ENCODE data around the gene TMEM273. TPM values are rescaled to one million over a fixed set of nuclear protein-coding genes. Genes with fewer than 3 reads are reported as not detected.

The TMEM273 gene
- total RNA-seq, 1 experiment from 2014 or later = not detected

DNA sequence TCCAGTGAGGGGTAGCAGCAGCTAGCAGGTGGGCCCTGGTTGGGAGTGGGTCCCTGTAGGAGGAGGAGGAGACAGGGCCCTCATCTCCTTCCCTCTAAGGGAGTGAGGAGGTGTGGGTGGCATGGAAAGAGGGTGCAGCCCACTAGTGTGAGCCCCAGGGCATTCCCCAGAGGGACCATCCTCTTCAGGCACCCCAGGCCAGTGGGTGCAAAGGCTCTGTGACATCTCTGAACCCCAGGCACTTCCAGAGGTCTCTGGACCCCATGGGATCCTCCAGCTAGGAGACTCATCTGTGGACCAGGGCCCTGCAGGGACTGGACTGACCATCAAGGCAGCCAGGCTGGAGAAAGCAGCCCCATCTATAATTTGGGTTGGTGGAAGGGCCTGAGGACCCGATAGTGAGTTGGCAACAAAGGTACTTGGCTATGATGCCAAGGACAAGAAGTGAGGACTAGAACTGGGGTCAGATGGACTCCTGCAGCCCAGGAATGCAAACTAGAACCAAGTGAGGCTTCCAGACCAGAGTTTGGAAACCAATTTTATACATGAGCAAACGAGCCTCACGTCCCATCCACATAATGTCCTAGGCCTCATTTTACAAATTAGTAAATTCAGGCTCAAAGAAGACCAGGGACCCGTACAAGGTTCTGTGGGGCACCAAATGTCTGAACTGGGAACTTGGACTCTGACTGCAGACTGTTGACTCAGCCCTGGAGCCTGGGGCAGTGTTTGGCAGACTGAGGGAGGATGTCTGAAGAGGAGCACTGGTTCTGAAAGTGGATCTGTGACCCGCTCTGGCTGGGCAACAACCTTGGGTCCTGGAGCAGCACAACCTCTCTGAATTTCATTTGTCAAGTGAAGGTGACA lies 71.4 kb downstream of the TMEM273 start:
- DNase-seq (ENCODE audit: low read depth) = no peak

DNA sequence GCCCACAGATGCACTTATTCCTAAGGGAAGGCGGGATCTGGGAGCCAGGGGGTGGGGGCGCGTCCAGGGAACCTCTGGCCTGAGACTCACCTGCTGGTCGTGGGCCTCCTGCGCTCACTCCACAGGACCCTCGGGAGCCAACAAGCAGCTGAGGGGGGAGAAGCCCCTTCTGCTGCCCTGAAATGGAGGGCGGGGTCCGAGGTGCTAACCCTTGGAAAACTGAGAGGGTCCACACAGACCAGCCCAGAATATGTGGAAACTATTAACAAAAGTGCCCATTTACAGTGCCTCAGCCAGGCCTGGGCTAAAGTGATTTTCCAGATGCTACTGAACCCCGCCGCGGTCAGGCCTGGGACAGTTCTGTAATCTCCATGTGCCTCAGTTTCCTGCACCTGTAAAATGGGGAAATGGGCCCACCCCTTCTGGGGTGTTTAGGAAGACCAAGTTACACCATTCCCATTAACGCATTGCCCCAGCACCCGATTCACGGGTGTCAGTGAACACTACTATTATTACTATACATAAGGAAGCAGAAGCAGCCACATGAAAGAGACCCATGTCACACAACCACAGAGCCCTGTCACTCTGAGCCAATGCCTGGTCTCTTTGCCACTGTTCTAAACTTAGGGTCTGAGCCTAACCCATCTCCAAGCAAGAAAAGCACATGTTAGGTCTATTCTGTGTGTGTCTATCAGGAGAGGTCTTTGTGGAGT lies 72.2 kb downstream of the TMEM273 start:
- no peak for DNase-seq (ENCODE audit: low read depth)

DNA sequence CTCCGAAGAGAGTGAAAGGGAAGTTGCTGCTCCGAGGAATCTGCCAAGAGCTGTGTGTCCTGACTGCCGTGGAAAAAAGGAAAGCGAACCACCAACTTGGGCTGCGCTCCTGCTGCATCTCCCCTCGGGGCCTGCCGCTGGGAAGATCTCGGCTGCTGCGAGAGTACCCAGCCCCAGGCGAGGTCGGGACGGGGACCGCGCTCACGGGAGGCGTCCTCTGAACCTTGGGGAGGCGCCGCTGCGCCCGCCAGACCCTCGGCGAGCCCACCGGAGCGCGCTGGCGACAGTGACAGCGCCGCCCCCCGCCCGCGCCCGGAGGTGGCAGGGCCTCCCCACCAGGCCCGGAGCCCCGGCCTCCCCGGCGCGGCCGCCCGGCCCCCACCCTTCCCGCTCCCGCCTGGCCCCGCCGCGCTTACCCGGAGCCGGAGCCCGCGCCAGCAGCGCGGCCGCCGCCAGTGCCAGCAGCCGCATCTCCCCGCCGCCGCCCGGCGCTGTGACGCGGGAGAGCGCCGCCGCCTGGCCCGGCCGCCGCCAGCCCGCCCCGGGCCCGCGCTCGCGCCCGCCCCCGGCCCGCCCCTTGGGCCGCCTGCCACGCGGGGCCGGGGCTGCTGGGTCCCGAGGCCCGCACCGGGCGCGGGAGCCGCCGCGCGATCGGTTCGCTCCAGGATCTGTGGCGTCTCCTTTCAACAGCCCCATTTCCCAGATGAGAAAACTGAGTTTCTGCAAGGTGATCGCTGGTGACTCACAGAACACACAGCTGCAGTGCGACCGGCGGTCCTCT lies 73.0 kb downstream of the TMEM273 start, which contains the start of gene VSTM4:
Gene VSTM4 (minus strand): TSS at position 508 of the 781 bp plus-strand sequence. CDS start 37 bp downstream, at position 471.
- no peak for DNase-seq (ENCODE audit: low read depth)

DNA sequence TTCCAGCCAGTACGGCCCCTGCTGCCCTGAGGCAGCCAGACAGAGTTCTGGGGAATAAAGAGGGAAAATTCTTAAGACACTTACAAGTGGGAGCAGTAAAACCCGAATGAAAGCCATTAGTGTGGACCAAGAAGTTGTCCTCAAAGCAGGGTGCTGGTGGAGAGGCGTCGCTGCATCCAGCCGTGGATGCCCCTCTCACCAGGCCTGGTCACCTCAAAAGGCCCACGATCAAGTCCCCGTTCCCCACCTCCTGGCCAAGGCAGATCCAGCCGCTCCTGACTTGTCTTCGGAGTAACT lies 73.5 kb downstream of the TMEM273 start:
- no peak for DNase-seq (ENCODE audit: low read depth)

DNA sequence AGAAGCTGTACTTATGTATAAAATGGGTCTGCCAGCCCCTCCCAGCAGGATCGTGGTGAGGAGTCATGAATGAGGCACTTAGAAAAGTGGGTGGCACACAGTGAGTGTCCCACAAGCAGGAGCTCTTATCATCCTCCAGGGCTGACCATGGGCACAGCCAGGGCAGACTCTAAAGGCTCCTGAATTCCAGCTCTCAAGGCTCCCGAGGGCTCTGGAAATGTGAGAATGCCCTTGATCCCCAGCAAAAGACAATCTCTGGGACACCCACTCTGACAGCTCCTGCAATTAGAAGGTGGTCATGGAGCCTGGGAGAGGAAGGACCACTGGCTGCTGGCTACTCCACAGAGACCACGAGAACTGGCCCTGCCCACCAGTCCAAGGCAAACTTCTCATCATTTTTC lies 74.5 kb downstream of the TMEM273 start:
- peak; percentile 5 for DNase-seq (ENCODE audit: low read depth)

DNA sequence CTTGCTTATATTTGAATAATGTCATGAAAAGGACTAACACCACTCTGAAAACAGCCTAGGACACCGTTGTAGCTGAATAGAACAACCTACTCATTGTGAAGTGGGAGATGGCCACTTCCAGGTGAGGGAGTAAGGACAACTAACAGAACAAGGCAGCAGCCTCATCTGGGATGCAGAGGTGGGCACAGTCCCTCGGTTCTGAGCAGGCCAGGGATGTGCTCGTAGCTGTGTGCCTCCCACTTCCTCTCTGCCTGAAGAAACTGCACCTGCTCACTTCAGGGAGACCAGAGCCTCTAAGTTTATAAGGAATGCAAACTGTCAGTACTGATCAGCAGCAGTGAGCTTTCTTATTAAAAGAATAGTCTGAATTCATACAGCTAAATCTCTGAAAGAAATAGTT lies 75.3 kb downstream of the TMEM273 start:
- DNase-seq (ENCODE audit: low read depth) = no peak

DNA sequence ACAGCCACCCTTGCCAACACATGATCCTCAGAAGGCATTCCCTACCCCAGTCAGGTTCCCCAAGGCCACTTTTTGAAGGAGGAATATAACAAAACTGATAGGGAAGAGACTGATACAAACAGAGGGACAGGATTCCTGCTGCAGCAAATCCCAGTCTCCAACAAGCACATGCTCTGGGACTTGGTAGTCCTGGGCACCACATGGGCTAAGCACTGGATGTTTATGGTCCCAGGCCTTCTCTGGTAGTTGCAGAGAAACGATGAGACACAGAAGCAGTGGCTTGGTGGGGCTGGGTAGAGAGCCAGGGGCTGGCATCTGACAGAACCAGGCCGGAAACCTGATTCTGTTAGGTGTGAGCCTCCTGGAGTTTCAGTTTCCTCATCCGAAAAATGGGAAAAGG lies 76.1 kb downstream of the TMEM273 start:
- no peak for DNase-seq (ENCODE audit: low read depth)

DNA sequence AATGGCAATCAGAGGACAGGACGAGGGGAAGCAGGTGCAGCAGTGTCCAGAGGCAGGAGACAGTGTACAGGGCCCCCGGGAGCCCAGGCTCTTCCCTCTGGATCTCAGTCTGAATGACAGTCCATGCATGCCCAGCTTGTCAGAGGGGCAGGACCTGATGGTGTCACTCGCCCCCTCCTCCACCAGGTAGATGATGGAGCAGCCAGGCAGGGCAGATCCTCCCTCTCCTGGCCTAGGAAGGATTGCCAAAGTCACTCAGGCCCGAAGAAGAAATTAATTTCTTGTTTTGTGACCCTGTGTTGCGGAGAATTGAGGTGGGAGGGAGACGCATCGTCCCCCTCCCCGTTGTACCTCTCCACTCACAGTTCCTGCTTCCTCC lies 76.9 kb downstream of the TMEM273 start:
- no peak for DNase-seq (ENCODE audit: low read depth)

DNA sequence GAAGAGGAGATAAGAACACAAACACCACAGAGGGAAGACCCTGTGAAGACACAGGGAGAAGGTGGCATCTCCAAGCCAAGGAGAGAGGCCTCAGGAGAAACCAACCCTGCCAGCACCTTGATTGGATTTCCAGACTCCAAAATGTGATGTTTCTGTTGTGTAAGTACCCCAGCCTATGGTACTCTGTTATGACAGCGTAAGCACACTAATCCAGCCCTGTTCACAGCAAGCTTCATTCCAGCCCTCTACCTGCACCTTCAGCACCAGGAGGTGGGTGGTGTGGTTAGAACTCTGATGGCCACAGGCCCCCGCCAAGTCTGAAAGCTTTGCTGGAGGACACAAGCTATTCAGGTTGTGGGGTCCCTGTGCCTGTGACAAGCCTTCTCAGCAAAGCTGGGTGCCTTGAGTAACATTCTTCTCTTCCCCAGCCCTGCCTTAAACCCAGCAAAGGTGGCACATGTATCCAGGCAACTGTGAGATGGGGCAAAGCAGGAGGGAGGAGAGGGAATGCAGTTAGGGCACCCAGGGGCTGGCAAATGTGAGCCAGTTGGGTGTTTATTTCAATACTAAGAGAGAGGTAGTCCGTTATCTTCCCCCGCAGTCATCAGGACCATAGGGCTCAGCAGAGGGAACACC lies 77.4 kb downstream of the TMEM273 start:
- no peak for DNase-seq (ENCODE audit: low read depth)

DNA sequence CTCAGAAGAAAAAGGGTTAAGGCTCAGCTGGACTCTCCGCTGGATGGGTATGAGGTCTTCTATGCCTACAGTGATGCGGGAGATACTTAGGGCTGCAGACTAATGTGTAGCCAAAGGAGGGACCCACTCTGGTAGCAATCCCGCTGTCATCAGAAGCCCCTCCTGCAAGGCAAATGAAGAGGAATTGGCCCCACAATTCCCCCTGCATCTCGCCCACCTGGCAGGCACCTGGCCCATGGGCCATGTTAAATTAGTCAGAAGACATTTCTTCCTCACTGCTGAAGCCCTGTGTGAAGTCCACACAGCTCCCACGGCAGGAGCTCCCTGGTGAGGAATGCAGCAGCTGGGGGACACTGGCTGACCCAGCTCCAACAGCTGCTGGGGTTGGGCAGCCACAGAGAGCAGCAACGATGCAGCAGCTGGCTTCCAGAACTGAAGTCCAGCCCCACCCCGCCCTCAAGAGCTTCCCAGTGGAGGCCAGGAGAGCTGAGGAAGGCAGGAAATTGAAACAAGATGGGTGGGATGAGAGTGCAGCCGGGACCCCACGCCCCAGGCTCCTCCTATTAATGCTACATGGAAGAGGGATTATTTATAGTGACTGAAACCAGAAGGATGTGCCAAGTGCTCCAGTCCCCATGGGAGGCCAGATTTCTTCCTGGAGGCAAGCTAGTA lies 78.4 kb downstream of the TMEM273 start:
- DNase-seq (ENCODE audit: low read depth) = no peak

DNA sequence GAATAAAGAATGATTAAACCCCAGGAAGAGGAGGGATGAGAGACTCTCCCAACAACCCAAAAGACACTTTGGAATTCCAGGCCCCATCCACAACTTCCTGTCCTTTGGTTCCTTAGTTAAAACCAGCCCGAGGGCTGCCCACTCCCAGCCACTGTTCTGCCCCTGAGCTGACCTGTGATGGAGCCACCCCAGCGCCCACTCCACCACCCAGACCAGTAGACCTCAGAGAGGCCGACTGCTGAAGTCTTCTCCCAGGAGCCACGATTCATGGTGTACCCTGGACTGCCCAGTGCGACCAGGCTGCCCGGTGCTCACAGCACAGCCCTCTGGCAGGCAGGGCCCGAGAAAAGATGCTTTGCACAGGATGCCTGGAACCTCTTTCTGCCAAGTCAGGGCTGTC lies 79.5 kb downstream of the TMEM273 start:
- no peak for DNase-seq (ENCODE audit: low read depth)

DNA sequence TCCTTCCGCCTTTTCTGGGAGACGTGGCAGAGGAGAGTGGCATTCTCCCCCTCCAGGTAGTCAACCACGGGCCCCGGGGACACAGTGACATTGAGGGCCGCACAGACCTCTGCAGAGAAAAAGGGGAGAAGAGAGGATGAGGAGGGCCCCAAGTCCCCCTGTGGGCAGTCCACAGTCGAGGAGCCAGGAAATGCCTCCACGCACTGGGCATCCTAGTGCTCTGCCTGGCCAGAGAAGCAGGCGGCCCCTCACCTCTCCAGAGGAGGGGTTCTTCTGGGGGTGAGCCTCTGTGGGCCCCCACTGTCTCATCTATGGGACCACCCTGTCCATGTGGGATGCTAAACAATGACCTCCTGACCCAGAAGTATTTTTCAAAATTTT lies 80.3 kb downstream of the TMEM273 start:
- DNase-seq (ENCODE audit: low read depth) = no peak

DNA sequence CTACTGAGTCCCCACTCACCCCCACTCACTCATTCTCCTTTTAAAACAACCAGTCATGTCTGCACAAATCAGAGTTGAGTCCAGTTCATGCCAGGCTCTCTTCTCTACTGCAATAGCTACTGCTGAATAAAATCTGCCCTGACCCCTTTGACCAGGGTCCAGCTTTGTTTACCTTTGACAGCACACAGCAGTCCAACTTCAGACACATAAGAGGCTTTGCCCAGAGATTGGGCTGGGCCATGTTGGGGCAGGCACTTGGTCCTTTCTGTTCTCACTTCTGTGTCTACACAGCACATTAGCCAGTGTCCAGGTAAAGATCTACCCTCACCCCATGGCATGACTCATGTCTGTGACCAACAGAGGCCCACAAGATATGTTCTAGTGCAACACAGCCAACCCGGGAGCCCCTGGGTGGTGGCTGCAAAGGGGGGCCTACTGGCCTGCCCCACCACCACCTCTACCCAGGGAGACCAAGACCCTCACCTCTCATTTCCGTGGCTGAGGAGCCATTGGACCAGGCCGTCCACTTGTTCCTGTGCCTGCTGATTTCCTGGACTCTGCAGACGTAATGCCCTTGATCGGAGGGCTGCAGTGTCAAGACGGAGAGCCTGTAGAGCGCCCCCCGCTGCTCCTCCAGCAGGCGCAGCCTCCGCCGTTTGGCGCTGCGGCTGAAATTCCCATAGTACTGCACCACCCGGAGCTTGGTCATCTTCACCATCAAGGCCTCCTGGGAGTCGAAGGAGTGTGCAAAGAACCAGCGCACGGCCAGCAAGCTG lies 80.9 kb downstream of the TMEM273 start:
- no peak for DNase-seq (ENCODE audit: low read depth)

DNA sequence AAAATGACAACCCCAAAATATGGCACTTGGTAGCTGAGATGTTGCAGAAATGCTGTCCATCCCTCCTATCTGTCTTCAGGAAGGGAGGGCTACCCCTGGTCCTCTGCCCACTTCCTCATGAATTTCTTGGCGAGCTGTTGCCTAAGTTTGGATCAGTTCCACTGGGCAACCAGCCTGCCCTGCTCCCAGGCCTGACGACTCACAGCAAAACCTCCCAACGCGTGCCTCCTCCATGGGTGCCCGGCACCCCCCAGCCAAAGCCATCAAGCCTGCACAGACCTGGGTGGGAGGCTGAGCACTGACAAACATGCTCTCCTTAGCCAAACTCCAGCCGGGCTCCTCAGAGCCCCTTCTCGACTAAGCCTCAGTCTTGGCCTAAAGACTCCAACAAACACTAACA lies 81.7 kb downstream of the TMEM273 start:
- no peak for DNase-seq (ENCODE audit: low read depth)

DNA sequence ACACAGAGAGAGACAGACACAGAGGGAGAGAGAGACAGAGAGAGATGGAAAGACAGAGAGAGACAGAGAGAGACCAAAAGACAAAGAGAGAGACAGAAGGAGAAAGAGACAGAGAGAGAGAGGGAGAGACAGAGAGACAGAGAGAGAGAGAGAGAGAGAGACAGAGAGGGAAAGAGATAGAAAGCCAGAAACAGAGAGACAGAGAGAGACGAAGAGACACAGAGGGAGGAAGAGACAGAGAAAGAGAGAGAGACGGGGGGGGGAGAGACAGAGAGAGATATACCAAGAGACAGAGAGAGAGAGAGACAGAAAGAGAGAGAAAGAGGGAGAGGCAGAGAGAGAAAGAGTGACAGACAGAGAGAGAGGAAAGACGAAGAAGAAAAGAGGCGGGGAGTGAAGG lies 83.1 kb downstream of the TMEM273 start:
- DNase-seq (ENCODE audit: low read depth) = no peak

Other genes starting within 250 kb of the TMEM273 start
- gene LRRC18, start 248.6 kb downstream of the TMEM273 start, total RNA-seq (2014; rRNA removed; shearing (Covaris generic)) = not detected in 2 replicates
- gene VSTM4, start 72.9 kb downstream of the TMEM273 start, total RNA-seq (2014; rRNA removed; shearing (Covaris generic)) = 0.10 TPM in 1 of 2 replicates, not detected in the other
- gene FAM170B, start 54.4 kb downstream of the TMEM273 start, total RNA-seq (2014; rRNA removed; shearing (Covaris generic)) = not detected in 2 replicates
- gene C10orf71, start 110.8 kb upstream of the TMEM273 start, total RNA-seq (2014; rRNA removed; shearing (Covaris generic)) = not detected in 2 replicates
- not detected in 2 replicates for gene DRGX, start 207.7 kb upstream of the TMEM273 start, total RNA-seq (2014; rRNA removed; shearing (Covaris generic))